AG08395 (cell line): ENCODE results near the gene MRPL49.

ENCODE experiments used
- DNase-seq: peaks from one replicate; pipeline ENCODE4 v3.0.0; 2012; ENCODE audit warnings: mixed read lengths, low spot score

MRPL49 gene

DNA sequence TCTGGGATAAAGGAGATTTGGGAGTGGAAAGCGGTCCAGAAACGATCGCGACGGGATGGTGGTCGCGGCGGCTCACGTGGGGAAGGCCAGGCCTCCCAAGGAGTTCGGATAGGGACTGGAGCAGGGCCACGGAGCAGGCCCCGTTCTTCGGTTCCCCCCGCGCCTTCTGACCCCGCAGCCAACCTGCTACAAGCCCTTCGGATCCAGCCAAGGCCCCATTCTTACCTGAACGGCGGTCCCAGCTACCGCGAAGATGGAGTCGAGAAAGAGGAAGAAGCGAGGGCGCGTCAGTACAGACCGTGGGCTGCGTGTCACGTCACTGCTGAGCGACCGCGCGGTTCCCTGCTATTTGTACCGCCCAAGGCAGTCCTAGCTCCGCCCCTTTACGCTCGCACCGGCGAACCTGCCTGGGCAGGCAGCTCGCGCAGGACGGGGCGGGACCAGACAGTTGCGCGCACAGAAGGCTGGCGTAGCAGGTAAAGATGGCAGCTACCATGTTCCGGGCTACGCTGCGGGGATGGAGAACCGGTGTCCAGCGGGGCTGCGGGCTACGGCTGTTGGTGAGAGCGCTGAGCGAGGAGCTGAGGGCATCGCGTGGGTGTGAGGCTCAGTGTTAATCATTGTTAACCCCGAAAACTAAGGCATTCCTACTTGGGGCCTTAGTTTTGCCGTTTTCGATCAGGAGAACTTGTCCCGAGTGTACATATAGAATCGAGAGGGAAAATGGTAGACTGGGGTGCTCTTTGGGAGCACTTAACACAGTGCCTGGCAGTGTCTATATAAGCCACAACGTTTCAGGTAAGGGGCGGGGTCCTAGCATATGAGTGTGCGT, at the start of gene MRPL49, which contains the start of gene FAU:
MRPL49 (plus strand) TSS at position 457 of the 832 bp plus-strand sequence; CDS start at position 483, 26 bp downstream.
FAU (minus strand) TSS at position 270 of the 832 bp plus-strand sequence. CDS start 321 bp downstream, outside the sequence.
- peak; percentile 96 for DNase-seq

DNA sequence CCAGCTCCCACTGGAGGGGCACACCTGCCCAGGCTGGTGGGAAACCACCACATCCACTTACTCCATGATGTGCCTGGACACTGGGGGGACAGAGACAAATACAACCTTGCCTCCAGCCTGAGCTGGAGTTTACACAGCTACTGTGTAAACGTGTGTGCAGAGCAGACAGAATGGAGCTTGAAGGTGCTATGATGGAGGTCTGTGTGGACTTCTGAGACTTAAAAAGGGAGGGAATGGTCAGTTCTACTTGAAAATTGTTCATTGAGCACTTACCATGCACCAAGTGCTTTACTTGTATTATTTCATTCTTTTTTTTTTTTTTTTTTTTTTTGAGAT, 49.5 kb upstream of the MRPL49 start:
- no peak for DNase-seq

DNA sequence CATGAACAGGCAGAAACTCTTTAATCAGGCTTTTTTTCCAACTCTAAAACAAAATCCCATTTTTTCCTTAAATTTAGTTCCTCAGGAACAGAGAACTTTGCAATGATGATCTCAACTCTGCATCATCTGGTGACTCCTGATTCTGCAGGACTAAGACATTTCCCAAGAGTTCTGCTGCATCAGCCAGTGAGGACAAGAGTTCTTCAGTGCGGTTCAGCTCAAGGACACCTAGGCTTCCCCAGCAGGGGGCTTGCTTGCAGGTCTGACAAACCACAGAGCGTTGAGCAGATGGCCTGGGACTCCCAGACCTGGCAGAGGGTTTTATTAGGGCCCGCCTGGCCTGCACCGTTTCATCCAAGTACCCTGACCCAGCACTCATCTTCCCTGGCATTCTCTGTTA, 44.7 kb upstream of the MRPL49 start:
- no peak for DNase-seq

DNA sequence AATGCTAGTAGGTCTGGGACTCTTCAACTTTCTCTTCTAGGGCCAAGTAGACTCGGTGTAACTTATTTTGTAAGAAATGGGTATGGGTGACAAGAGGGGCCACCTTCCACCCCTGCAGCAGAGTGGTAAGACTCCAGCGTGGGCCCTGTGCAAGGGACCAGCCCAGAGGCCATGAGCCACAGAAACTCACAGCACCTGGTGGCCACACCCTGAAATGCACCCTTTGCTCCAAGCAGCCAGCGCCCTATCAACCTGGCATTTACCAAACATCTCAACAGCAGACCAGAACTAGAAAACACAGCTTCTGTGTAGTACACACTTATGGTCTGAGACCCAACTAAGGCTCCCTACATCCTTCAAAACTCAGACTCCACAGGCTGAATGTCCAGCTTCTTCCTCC, 44.0 kb upstream of the MRPL49 start:
- peak; percentile 51 for DNase-seq

DNA sequence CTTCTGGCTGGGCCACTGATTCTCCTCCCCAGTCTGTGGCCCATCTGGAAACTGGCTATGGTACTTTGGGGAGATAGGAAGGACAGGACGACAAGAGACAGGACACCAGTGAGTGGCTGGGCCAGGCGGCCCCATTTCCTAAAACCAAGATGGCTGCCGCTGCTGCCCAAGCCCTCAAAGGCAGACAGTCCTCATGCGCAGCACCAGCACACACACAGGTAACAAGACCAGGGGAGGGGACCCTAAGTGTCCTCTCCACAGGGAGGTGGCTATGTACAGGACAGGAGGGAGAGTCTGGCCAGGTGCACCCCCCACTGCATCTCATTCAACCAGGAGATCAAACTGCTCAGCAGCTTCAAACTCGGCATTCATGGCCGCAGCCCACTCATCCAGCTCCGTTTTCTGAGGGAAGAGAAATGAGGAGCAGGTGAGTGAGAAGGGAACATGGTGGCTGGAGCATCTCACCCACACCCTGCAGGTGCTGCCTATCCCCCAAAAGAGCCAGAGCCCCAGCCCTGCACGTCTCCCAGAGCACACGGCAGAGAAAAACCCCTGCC, 43.3 kb upstream of the MRPL49 start:
- DNase-seq, result no peak

DNA sequence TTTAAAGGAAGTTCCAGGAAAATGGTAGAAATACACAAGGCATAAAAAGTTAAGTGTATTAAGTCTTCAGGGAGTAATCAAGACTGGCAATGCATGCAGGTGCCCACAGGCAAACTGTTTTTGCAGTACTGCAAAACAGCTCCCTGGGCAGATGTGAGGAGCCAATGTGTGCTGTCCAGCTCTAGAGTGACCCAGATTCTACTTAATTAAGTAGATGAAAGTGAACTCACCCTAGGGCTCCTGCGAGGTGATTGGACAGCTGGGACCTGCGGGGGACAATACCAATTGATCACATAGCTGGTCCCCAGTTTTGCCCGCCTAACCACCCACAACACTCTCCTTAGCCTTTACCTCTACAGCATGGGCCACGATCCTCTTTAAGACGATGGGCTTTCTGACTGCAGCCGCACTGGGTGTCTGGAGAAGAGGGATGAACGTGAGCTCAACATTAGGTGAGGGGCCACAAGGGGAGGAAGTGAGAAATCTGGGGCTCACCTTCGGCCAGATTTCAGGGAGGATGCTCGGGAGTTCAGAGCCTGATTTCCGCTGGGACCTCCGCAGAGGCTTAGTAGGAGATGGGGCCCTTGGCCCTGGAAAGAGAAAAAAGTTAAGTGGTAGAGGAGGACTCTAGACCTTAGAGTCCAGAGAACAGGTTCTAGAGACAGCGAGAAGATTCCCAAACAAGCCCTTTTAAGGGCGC, 38.8 kb upstream of the MRPL49 start:
- DNase-seq, result no peak

DNA sequence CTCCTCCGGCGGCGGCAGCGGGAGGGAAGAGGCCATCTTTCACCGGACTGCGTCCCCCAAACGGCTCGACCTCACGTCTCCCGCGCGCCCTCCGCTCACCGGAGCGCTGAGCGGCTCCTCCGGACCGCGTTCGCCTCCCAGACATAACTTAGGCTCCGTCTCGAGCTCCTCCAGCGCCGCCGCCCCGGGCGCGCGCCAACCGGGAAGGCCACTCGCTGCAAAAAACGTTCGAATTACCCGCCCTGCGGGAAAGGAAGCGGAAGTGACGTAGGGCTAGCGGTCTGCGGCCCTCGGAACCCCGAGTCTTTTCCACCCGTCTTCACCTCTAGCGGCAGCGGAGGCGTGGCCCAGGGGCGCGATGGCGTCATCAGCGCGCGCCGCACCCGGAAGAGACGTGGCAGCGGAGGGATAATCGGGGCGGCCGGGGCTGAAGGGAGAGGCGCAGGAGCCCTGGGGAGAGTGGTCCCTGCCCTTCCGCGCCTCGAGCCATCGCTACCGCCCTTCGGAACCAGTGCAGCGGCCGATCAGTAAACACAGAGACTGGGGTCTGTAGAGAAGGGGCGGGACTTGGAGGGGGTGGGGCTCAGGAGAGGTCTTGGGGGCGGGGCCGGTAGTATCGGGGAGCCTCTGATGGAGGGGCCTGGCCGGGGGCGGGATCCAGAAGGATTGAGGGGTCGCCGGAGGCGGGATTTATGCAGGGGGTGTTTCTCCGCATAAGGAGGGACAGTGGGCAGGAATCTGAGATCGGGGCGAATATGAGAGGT, 38.1 kb upstream of the MRPL49 start, which contains the start of the genes CDCA5 and ZFPL1:
CDCA5 (minus strand) TSS at position 207 of the 764 bp plus-strand sequence; CDS start at position 145, 62 bp downstream.
ZFPL1 (plus strand) TSS at position 389 of the 764 bp plus-strand sequence. CDS start 477 bp downstream, outside the sequence.
- DNase-seq, result peak; percentile 100

DNA sequence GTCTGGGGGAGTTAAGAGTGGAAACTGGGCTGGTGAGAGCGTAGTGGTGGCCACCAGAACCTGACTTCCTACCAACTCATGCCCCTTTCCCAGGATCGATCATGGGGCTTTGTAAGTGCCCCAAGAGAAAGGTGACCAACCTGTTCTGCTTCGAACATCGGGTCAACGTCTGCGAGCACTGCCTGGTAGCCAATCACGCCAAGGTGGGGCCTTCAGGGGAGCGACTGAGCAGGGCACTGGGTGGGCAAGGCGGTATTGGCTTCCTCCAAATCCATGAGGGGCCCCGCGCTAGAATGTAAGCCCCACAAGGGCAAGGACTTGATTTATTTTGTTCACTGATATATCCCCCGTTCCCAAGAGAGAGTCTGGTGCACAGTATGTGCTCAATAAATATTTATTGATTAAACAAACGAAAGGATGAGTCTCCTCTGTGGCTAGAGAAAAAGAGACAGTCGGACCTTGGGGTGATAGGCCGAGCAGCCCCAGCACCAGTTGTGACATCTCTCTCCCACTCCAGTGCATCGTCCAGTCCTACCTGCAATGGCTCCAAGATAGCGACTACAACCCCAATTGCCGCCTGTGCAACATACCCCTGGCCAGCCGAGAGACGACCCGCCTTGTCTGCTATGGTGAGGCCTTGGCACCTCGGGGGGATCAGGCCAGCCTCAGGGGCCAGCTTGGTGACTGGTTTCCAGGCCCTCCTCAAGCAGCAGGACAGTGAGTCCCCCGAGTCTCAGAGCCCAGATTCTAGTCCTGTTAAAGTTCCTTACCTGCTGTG, 37.3 kb upstream of the MRPL49 start:
- DNase-seq, result no peak

DNA sequence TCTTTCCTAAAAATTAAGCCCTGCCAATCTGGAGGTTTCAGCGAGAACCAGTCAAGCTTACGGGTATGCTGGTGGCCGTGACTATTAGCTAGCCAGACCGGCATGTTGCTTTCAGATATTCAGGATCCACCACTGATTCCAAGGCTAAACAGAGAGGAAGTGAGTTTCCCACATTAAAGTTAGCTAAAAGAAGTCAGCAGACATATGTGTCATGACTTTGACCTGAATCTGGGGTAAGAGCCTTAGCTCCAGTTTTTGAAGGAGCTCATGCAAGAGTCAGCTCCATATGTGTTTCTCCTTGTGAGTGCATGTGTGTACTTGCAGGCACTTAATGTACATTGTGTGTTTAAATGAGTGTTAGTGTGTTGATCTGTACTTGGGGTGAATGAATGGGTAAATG, 36.7 kb upstream of the MRPL49 start:
- DNase-seq, result no peak

DNA sequence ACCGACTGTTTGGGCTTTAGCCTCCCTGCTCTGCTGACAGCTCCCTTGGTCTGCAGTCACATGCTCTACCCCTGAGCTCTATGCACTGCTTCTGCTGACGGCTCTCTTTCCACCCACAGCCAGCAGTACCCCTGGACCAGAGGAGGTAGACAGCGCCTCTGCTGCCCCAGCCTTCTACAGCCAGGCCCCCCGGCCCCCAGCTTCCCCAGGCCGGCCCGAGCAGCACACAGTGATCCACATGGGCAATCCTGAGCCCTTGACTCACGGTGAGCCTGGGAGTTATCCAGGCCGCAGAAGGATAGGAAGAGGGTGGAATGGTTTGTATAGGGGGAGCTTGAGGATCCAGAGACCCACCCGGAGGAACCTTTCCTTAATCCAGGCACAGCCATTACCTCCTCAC, 35.3 kb upstream of the MRPL49 start:
- no peak for DNase-seq

DNA sequence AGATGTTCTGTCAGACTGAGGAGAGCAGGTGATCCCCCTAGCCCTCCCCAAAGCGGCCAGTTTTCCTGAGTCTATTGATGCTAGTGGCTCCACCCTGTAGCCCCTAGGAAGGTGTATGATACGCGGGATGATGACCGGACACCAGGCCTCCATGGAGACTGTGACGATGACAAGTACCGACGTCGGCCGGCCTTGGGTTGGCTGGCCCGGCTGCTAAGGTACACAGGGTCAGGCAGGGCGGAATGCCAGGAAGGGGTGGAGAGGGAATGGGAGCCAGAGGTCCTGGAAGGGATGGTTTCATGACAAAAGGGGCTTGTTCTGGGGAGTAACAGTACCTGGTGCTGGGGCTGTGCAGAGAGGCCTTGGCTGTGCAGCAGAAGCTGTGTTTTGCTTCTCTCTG, 34.9 kb upstream of the MRPL49 start:
- DNase-seq, result no peak

DNA sequence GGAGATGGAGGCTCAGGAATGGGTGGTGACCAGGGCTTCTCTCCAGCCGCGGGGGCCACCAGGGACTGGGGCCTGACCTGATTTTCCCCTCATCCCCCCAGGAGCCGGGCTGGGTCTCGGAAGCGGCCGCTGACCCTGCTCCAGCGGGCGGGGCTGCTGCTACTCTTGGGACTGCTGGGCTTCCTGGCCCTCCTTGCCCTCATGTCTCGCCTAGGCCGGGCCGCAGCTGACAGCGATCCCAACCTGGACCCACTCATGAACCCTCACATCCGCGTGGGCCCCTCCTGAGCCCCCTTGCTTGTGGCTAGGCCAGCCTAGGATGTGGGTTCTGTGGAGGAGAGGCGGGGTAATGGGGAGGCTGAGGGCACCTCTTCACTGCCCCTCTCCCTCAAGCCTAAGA, 34.3 kb upstream of the MRPL49 start:
- DNase-seq, result no peak

DNA sequence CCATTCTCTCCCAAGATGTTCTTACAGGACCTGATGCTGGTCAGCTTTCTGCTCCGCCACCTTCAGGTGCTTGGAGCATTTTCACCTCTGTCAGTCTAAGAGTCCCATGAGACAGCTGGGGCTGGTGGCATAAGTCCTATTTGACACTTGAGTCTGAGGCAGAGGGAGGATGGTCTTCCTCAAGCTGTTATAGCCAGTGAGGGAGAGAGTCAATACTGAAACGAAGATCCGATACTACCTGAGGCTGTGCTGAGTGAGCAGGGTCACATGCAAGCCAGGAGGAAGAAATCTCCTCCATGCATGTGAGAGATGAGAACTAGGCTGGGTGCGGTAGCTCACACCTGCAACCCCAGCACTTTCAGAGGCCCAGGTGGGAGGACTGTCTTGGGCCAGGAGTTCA, 32.5 kb upstream of the MRPL49 start:
- DNase-seq, result no peak

DNA sequence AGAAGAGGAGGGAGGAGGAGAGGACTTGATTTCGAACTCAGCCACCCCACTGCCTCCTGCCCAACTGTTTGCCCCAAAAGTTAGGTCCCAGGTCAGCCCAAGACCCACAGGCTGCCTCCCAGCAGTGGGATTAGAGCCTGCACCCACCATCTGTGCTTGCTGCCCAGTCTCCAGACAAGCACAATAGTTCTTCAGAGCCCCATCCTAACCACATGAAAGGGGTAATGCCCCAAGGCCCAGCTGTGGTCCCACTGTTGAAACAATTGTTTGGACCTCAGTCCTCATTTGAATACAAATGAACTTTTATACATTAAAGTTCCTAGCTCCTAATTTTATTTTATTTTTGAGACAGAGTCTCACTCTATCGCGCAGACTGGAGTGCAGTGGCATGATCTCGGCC, 31.5 kb upstream of the MRPL49 start:
- DNase-seq, result no peak

DNA sequence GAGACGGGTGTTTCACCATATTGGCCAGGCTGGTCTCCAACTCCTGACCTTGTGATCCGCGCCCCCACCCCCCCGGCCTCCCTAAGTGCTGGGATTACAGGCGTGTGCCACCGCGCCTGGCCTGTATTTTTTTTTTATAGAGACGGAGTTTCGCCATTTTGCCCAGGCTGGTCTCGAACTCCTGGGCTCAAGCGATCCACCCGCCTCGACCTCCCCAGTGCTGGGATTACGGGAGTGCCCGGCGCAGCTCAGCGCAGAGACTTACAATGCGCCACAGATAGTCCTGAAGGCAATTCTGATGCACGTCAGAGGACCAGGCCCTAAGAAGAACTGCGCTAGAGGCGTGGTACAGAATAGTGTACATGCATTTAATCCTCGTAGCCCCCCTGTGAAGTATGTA, 26.7 kb upstream of the MRPL49 start:
- DNase-seq, result no peak

DNA sequence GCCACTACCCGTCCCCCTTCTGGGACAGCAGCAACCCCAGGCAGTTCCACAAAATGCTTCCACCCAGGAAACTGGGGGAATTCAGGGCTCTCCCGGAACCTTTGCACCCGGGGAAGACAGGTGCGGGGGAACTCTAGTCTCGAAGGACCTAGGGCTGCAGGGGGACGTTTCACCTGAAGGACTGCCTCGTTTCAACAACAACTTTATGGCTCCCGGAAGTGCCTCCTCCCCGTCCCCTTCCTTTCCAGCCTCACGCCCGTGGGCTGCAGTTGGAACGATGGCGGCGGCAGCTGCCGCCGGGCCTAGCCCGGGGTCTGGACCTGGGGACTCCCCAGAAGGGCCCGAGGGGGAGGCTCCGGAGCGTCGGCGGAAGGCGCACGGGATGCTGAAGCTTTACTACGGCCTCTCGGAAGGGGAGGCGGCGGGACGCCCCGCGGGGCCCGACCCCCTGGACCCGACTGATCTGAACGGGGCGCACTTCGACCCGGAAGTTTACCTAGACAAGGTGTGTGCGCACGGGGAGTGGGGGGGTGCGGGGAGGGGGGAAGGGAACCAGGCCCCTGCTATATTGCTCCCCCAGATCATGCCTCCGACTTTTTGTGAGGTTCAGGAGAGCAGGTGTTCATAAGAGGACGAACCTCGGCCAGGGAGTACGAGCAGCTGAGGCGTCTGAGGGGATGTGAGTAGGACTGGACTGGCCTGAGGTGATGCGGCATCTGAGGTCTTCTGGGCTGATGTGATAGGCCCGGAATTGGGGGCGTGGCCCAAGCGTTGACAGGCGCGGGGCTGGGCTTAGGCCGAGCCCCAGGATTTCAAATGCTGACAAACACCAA, 25.9 kb upstream of the MRPL49 start, which contains the start of gene VPS51:
VPS51 (plus strand) TSS at position 241 of the 833 bp plus-strand sequence; CDS start at position 278, 37 bp downstream.
- peak; percentile 96 for DNase-seq

DNA sequence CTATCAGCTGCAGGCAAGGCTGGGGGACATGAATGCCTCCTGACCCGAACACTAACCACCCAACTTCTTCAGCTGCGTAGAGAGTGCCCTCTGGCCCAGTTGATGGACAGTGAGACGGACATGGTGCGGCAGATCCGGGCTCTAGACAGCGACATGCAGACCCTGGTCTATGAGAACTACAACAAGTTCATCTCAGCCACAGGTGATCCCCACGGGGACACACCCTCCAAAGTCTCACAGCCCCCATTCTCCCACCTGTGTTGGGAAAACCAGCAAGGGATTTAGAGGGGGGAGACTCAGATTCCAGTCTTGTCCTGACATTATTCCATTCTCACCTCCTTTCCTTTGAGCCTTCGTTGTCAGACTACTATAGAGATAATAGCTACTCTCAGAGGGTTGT, 25.2 kb upstream of the MRPL49 start:
- no peak for DNase-seq

DNA sequence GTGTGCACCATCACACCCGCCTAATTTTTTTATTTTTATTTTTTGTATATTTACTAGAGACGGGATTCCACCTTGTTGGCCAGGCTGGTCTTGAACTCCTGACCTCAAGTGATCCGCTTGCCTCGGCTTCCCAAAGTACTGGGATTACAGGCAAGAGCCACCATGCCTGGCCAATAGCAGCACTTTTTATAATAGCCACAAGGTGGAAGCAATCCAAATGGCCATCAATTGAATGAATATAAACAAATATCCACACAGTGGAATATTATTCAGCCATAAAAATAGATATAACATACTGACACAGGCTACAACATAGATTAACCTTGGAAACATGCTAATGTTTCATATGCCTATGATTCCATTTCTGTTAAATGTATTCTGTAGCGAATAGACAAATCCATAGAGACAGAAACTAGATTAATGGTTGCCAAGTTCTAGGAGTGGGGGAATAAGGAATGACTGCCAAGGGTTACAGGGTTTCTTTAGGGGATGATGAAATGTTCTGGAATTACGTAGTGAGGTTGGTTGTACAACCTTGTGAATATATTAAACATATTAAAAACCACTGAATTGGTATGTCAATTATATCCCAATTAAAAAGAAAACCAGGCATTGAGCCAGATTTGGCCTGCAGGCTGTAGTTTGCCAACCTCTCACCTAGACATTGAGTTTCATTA, 21.3 kb upstream of the MRPL49 start:
- no peak for DNase-seq
